Activated B cell treated with CpG ODN at 0.5 μM for 24 hours (primary cell): ENCODE results near the gene ERC1. TPM values are rescaled to one million over a fixed set of nuclear protein-coding genes. Genes with fewer than 3 reads are reported as not detected.

Experiments
- ATAC-seq: fragments of 200-7000 bp; cut with Tn5 transposase; one replicate; pipeline ENCODE4 v1.10.0; 2021; ENCODE audit warnings: low read depth, mild to moderate bottlenecking, moderate library complexity
- CTCF ChIA-PET: fragments of 350-600 bp; sonication (Branson Sonifier 250); formaldehyde crosslinking; loops from one replicate; lab custom pipeline; 2021; ENCODE audit warnings: antibody characterized with exemption; lab: Charles Lee
- POLR2A ChIA-PET: fragments of 350-600 bp; sonication (Branson Sonifier 250); formaldehyde crosslinking; loops from one replicate; lab custom pipeline; 2021; ENCODE audit warnings: antibody characterized with exemption; lab: Charles Lee
- DNase-seq: peaks from one replicate; pipeline ENCODE4 v3.0.0; 2022
- H3K27ac Mint-ChIP-seq: one replicate; pipeline ENCODE4 v1.8.0; 2020; ENCODE audit warnings: mixed read lengths
- H3K27me3 Mint-ChIP-seq: one replicate; pipeline ENCODE4 v1.8.0; 2021; ENCODE audit warnings: mixed read lengths
- H3K36me3 Mint-ChIP-seq: one replicate; pipeline ENCODE4 v1.8.0; 2021; ENCODE audit warnings: low read depth, mixed read lengths
- H3K4me1 Mint-ChIP-seq: one replicate; pipeline ENCODE4 v1.8.0; 2021; ENCODE audit warnings: mixed read lengths
- H3K4me3 Mint-ChIP-seq: one replicate; pipeline ENCODE4 v1.8.0; 2020; ENCODE audit warnings: mild to moderate bottlenecking, mixed read lengths
- H3K9me3 Mint-ChIP-seq: one replicate; pipeline ENCODE4 v1.8.0; 2020; ENCODE audit warnings: mixed read lengths
- intact Hi-C: fragments of 100-400 bp; cut with micrococcal nuclease; formaldehyde crosslinking; loops from one replicate; pipeline ENCODE4 v1.15.1; 2024
- total RNA-seq: library from RNA; stranded (reverse); gene quantifications from 2 replicates; pipeline ENCODE4 v1.2.3, GENCODE V29; 2022
- TF ChIP-seq, protein P1 (sequence below): fragments of 200-600 bp; IDR thresholded peaks from one replicate; pipeline ENCODE4 v1.8.0; 2022; ENCODE audit warnings: antibody characterized with exemption, mild to moderate bottlenecking

The ERC1 gene
- total RNA-seq, 1 donor from 2014 or later = 57.0 TPM

- Mint-ChIP-seq H3K36me3 (peaks cover 28% of the 10 kb centered on the region), H3K9me3 (no peaks in the 10 kb centered on the region), H3K4me3 (no peak overlapping the region), H3K4me1 (no peaks in the 10 kb centered on the region), H3K27me3 (no peaks in the 10 kb centered on the region), H3K27ac (no peak overlapping the region)
- ATAC-seq (no peak), DNase-seq (no peak)
- intact Hi-C loops = no loop called here
- ChIA-PET POLR2A (no interaction called here), CTCF (no interaction called here)
- TF ChIP-seq, protein P1, sequence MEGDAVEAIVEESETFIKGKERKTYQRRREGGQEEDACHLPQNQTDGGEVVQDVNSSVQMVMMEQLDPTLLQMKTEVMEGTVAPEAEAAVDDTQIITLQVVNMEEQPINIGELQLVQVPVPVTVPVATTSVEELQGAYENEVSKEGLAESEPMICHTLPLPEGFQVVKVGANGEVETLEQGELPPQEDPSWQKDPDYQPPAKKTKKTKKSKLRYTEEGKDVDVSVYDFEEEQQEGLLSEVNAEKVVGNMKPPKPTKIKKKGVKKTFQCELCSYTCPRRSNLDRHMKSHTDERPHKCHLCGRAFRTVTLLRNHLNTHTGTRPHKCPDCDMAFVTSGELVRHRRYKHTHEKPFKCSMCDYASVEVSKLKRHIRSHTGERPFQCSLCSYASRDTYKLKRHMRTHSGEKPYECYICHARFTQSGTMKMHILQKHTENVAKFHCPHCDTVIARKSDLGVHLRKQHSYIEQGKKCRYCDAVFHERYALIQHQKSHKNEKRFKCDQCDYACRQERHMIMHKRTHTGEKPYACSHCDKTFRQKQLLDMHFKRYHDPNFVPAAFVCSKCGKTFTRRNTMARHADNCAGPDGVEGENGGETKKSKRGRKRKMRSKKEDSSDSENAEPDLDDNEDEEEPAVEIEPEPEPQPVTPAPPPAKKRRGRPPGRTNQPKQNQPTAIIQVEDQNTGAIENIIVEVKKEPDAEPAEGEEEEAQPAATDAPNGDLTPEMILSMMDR = no peak
These were observed 400.7 kb downstream of the ERC1 start for GRCh38 chr12:1391722-1392121.

DNA sequence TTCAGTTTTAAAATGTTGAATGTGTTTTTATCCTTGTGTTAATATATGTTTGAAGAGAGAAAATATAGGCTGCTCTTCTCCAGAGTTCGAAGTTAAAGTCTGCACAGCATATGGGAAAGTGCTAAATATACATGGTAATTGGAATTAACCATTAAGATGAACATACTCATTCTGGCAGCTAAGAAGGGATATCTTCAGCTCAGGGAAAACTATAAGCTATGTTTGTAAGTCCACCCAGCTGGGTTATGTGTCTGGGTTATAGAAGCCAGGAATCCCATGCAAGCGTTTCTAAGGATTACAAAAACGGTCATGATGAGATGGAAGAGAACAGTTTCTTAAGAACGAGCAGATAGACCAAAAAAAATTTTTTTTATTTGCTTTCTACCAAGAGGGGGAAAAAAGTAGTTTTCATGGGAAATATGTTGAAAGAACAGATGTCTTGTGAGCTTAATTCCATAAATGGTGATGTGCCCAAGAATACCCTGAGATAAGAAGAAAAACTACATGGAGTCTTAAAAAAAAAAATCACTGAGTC, 404.5 kb downstream of the ERC1 start:
- intact Hi-C loops = no loop called here
- no peak for ATAC-seq
- Mint-ChIP-seq H3K4me1 (no peaks in the 10 kb centered on the region), H3K9me3 (no peaks in the 10 kb centered on the region), H3K27ac (no peak overlapping the region), H3K4me3 (no peak overlapping the region), H3K27me3 (no peaks in the 10 kb centered on the region), H3K36me3 (peaks cover 13% of the 10 kb centered on the region)
- no peak for DNase-seq
- ChIA-PET POLR2A (no interaction called here), CTCF (no interaction called here)
- TF ChIP-seq, protein P1 = no peak

- DNase-seq = no peak
- Mint-ChIP-seq H3K9me3 (no peaks in the 10 kb centered on the region), H3K36me3 (peaks cover 9% of the 10 kb centered on the region), H3K27ac (no peak overlapping the region), H3K4me3 (no peak overlapping the region), H3K27me3 (no peaks in the 10 kb centered on the region), H3K4me1 (no peaks in the 10 kb centered on the region)
- intact Hi-C loops = no loop called here
- ChIA-PET POLR2A (no interaction called here), CTCF (no interaction called here)
- no peak for ATAC-seq
- TF ChIP-seq, protein P1 = no peak
These were observed 407.6 kb downstream of the ERC1 start for GRCh38 chr12:1398673-1399072.

DNA sequence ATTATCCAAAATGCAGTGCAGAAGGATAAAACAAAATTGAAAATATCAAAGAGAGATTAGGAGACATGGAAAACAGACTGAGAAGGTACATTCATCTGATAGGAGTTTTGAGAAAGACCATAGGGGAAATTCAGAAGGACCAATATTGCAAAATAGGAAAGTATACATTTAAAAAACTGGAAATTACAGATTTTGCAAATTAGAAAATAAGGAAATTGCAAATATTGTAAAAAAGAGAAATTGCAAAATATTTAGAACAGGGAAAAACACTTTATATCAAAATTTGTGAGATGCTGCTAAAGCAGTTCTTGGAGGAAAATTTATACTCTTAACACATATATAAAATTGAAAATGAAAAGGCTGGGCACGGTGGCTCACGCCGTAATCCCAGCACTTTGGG, 410.9 kb downstream of the ERC1 start:
- no peaks in the 10 kb centered on the region for H3K4me1 Mint-ChIP-seq
- peaks cover 6% of the 10 kb centered on the region for H3K36me3 Mint-ChIP-seq
- TF ChIP-seq, protein P1 = no peak
- DNase-seq (no peak), ATAC-seq (no peak)
- no peaks in the 10 kb centered on the region for H3K27me3 Mint-ChIP-seq
- intact Hi-C loops = no loop called here
- H3K4me3 Mint-ChIP-seq = no peak overlapping the region
- ChIA-PET POLR2A (no interaction called here), CTCF (no interaction called here)
- no peaks in the 10 kb centered on the region for H3K9me3 Mint-ChIP-seq
- H3K27ac Mint-ChIP-seq = no peak overlapping the region

DNA sequence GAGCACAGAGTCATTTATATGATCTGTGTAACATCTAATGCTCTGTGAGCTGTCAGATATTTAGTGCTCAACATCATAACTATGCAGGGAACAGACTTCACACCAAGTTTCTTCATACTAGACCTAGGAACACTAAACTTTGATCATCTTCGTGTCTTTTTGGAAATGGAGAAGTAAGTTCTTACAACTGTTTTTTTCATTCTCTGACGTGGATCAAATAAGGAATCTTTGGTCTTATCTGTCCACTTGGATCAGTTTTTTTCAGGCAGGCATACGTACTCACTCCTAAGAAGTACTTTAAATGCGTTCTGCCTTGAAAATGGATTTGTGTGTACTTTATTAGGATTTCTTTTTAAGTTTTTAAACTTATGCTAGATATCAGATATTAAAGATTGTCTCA, 412.4 kb downstream of the ERC1 start:
- intact Hi-C loops = no loop called here
- H3K4me1 Mint-ChIP-seq = no peaks in the 10 kb centered on the region
- H3K27ac Mint-ChIP-seq = no peak overlapping the region
- H3K36me3 Mint-ChIP-seq = peaks cover 9% of the 10 kb centered on the region
- H3K27me3 Mint-ChIP-seq = no peaks in the 10 kb centered on the region
- DNase-seq (no peak), ATAC-seq (no peak)
- POLR2A ChIA-PET = no interaction called here
- CTCF ChIA-PET = no interaction called here
- TF ChIP-seq, protein P1 = no peak
- no peaks in the 10 kb centered on the region for H3K9me3 Mint-ChIP-seq
- no peak overlapping the region for H3K4me3 Mint-ChIP-seq
